ENCODE results near the gene OR7A10. TPM values are rescaled to one million over a fixed set of nuclear protein-coding genes. Genes with fewer than 3 reads are reported as not detected.

The OR7A10 gene
- total RNA-seq, result not detected

GRCh38 chr19:14848822-14849221, at the start of gene OR7A10:
Gene OR7A10 (minus strand): TSS chr19:14848922. CDS start chr19:14841877, 7,045 bp downstream.
- no peak for ATAC-seq
- no peak within 1 kb of the TSS for H3K4me3 ChIP-seq
- H3K9me3 ChIP-seq, result no peaks in the 10 kb centered on the region
- H3K27me3 ChIP-seq, result peaks cover 38% of the 10 kb centered on the region
- no peaks in the 10 kb centered on the region for H3K36me3 ChIP-seq
- TF ChIP-seq POLR2A (IDR thresholded peaks at IDR 0.05) (no peak), CTCF (IDR thresholded peaks at IDR 0.05) (no peak), EP300 (IDR thresholded peaks at IDR 0.05) (no peak), POLR2AphosphoS5 (IDR thresholded peaks at IDR 0.05) (no peak)
- H3K4me1 ChIP-seq, result no peaks in the 10 kb centered on the region
- 68% methylated on average over 5 of the region's 5 CpGs for WGBS, 2 donors (ENCODE audit: low coverage in 1 of 2)
- no peak within 1 kb of the TSS for H3K27ac ChIP-seq

DNA sequence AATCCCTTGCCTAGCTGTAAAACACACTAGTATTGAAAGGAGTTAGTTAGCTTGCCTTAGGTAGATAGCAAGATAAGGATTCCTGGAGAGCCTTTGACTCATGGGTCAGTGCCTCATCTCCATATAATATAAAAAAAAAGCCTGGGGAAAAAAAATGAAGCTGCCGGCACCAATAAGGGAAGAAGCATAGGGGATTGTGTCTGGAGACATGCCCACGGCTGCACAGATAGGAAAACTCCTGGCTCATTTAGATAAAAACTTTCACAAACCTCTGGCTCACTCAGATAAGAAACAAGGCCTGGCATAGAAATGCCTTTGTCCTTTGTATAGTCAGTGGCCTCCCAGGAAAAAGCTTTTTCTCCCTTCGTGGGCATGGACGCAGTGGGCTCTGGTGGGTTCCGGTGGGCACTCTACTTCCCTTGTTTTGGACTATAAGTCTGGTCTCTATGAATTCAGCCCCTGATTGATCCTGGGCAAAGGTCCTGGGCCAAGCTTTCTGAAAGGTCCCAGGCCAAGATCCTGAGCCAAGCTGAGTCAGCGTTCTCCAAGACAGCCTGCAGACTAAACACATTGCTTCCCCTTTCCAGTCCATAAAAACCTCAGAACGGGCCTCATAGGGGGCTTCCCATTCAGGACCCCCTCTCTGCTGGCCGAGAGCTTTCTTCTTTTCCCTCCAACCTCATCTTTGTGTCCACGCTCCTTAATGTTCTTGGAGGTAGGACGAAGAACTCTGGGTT, 42.1 kb upstream of the OR7A10 start:
- TF ChIP-seq POLR2A (IDR thresholded peaks at IDR 0.05) (no peak), CTCF (IDR thresholded peaks at IDR 0.05) (no peak), POLR2AphosphoS5 (IDR thresholded peaks at IDR 0.05) (no peak), EP300 (IDR thresholded peaks at IDR 0.05) (no peak)
- no peak for ATAC-seq

DNA sequence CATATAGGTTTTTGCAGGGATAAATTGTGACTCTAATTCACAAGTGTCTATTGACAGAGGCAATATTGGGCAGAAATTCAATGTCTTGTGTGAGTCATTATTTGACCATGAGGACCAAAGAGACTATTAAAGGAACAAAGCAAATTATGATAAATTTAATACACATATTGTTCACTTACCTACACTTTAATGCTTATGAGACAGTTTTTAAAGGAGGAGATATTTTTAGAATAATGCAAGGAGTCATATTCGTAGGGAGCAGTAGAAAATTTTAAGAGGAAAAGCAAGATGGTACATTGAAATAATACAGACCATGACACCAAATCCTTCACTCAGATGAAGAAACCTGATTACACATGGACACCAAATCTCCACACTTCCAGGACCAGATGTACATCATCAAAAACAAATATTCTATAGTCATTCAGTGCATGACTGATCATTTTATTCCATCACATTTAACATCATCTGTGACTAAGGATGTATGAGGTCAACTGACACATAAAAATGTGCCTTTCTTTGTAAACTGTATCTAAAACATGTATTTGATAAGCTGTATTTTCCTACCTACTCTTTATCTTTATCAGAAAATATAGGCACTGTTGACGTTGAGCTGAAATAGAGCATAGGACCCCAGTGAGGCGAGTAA, 41.4 kb upstream of the OR7A10 start:
- WGBS, 2 donors (ENCODE audit: low coverage in 1 of 2), result 70% methylated on average over 3 of the region's 3 CpGs
- peaks cover 0 to 3% (median 0%) of the 10 kb centered on the region in 3 donors for H3K9me3 ChIP-seq
- no peak overlapping the region for H3K27ac ChIP-seq
- TF ChIP-seq EP300 (IDR thresholded peaks at IDR 0.05), result no peak
- TF ChIP-seq CTCF (IDR thresholded peaks at IDR 0.05), result no peak
- no peak for TF ChIP-seq POLR2AphosphoS5 (IDR thresholded peaks at IDR 0.05)
- no peak for TF ChIP-seq POLR2A (IDR thresholded peaks at IDR 0.05)
- no peaks in the 10 kb centered on the region for H3K36me3 ChIP-seq
- H3K27me3 ChIP-seq, result peaks cover 30% of the 10 kb centered on the region
- no peak for ATAC-seq
- peaks cover 0 to 6% (median 0%) of the 10 kb centered on the region in 3 donors for H3K4me1 ChIP-seq
- no peak overlapping the region for H3K4me3 ChIP-seq

More for the DNA sequence above, 42.1 kb upstream of the OR7A10 start:
- H3K27me3 ChIP-seq, result peaks cover 35% of the 10 kb centered on the region
- H3K4me1 ChIP-seq, result peaks cover 0 to 6% (median 0%) of the 10 kb centered on the region in 3 donors
- no peak overlapping the region for H3K27ac ChIP-seq
- WGBS, 2 donors (ENCODE audit: low coverage in 1 of 2), result 58 to 60% methylated on average over 2 to 8 of the region's 10 CpGs
- H3K9me3 ChIP-seq, result peaks cover 0 to 3% (median 0%) of the 10 kb centered on the region in 3 donors
- no peak overlapping the region for H3K4me3 ChIP-seq
- H3K36me3 ChIP-seq, result no peaks in the 10 kb centered on the region

- 57 to 72% methylated on average over 3 to 4 of the region's 4 CpGs for WGBS, 2 donors (ENCODE audit: low coverage in 1 of 2)
- no peak within 1 kb of the TSS for H3K27ac ChIP-seq
- H3K27me3 ChIP-seq, result peaks cover 26% of the 10 kb centered on the region
Measured at GRCh38 chr19:14886032-14886431, 37.3 kb upstream of the OR7A10 start, which contains the start of gene OR7A17. Gene OR7A17 (minus strand): TSS chr19:14886132. CDS start chr19:14881355, 4,777 bp downstream.

More at GRCh38 chr19:14886032-14886431, 37.3 kb upstream of the OR7A10 start, which contains the start of gene OR7A17:
- peaks cover 0 to 3% (median 0%) of the 10 kb centered on the region in 3 donors for H3K9me3 ChIP-seq
- no peak for ATAC-seq
- TF ChIP-seq EP300 (IDR thresholded peaks at IDR 0.05) (no peak), POLR2AphosphoS5 (IDR thresholded peaks at IDR 0.05) (no peak), POLR2A (IDR thresholded peaks at IDR 0.05) (no peak), CTCF (IDR thresholded peaks at IDR 0.05) (no peak)
- H3K4me1 ChIP-seq, result peaks cover 0 to 6% (median 0%) of the 10 kb centered on the region in 3 donors
- no peaks in the 10 kb centered on the region for H3K36me3 ChIP-seq
- no peak within 1 kb of the TSS for H3K4me3 ChIP-seq
